ENCODE data around the gene PATZ1.

The PATZ1 gene

GRCh38 chr22:31281733-31282132, 64.4 kb downstream of the PATZ1 start:
- TF ChIP-seq YY1 (IDR thresholded peaks at IDR 0.05; ENCODE audit: low read depth) (no peak), USF1 (IDR thresholded peaks at IDR 0.05) (no peak), TCF12 (IDR thresholded peaks at IDR 0.05; ENCODE audit: low read depth) (no peak), TAF1 (IDR thresholded peaks at IDR 0.05; ENCODE audit: low read depth) (no peak), ZBTB7A (IDR thresholded peaks at IDR 0.05; ENCODE audit: low read depth) (no peak), EGR1 (IDR thresholded peaks at IDR 0.05) (no peak), REST (IDR thresholded peaks at IDR 0.05; ENCODE audit: low read depth) (no peak), FOXM1 (IDR thresholded peaks at IDR 0.05; ENCODE audit: borderline replicate concordance, low read depth) (no peak)

DNA sequence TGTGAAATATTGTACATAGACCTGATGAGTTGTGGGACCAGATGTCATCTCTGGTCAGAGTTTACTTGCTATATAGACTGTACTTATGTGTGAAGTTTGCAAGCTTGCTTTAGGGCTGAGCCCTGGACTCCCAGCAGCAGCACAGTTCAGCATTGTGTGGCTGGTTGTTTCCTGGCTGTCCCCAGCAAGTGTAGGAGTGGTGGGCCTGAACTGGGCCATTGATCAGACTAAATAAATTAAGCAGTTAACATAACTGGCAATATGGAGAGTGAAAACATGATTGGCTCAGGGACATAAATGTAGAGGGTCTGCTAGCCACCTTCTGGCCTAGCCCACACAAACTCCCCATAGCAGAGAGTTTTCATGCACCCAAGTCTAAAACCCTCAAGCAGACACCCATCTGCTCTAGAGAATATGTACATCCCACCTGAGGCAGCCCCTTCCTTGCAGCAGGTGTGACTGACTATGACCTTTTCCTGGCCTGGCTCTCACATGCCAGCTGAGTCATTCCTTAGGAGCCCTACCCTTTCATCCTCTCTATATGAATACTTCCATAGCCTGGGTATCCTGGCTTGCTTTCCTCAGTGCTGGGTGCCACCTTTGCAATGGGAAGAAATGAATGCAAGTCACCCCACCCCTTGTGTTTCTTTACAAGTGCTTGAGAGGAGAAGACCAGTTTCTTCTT, 66.2 kb downstream of the PATZ1 start:
- TF ChIP-seq RAD21 (IDR thresholded peaks at IDR 0.05; ENCODE audit: low read depth) (no peak), TCF12 (IDR thresholded peaks at IDR 0.05; ENCODE audit: low read depth) (no peak), ZBTB7A (IDR thresholded peaks at IDR 0.05; ENCODE audit: low read depth) (no peak)

GRCh38 chr22:31279327-31279669, 66.8 kb downstream of the PATZ1 start:
- TF ChIP-seq EP300 (IDR thresholded peaks at IDR 0.05; ENCODE audit: borderline replicate concordance) (no peak), TEAD4 (IDR thresholded peaks at IDR 0.05) (no peak), RAD21 (IDR thresholded peaks at IDR 0.05; ENCODE audit: low read depth) (no peak), REST (IDR thresholded peaks at IDR 0.05; ENCODE audit: low read depth) (no peak), USF1 (IDR thresholded peaks at IDR 0.05) (no peak), ZBTB7A (IDR thresholded peaks at IDR 0.05; ENCODE audit: low read depth) (no peak), FOXM1 (IDR thresholded peaks at IDR 0.05; ENCODE audit: borderline replicate concordance, low read depth) (no peak), CREB1 (IDR thresholded peaks at IDR 0.05; ENCODE audit: low read depth) (no peak), TAF1 (IDR thresholded peaks at IDR 0.05; ENCODE audit: low read depth) (no peak), NFIC (IDR thresholded peaks at IDR 0.05) (no peak), CEBPB (IDR thresholded peaks at IDR 0.05) (no peak), YY1 (IDR thresholded peaks at IDR 0.05; ENCODE audit: low read depth) (no peak)
- TF ChIP-seq, protein P1, sequence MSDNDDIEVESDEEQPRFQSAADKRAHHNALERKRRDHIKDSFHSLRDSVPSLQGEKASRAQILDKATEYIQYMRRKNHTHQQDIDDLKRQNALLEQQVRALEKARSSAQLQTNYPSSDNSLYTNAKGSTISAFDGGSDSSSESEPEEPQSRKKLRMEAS (IDR thresholded peaks at IDR 0.05): no peak

DNA sequence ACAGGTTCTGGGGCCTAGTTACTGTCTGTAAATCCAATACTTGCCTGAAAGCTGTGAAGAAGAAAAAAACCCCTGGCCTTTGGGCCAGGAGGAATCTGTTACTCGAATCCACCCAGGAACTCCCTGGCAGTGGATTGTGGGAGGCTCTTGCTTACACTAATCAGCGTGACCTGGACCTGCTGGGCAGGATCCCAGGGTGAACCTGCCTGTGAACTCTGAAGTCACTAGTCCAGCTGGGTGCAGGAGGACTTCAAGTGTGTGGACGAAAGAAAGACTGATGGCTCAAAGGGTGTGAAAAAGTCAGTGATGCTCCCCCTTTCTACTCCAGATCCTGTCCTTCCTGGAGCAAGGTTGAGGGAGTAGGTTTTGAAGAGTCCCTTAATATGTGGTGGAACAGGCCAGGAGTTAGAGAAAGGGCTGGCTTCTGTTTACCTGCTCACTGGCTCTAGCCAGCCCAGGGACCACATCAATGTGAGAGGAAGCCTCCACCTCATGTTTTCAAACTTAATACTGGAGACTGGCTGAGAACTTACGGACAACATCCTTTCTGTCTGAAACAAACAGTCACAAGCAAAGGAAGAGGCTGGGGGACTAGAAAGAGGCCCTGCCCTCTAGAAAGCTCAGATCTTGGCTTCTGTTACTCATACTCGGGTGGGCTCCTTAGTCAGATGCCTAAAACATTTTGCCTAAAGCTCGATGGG, 67.4 kb downstream of the PATZ1 start:
- TF ChIP-seq CEBPB (IDR thresholded peaks at IDR 0.05): no peak
- no peak; the same call in 1 of the 2 replicates for TF ChIP-seq TCF12 (IDR thresholded peaks at IDR 0.05; ENCODE audit: low read depth)

DNA sequence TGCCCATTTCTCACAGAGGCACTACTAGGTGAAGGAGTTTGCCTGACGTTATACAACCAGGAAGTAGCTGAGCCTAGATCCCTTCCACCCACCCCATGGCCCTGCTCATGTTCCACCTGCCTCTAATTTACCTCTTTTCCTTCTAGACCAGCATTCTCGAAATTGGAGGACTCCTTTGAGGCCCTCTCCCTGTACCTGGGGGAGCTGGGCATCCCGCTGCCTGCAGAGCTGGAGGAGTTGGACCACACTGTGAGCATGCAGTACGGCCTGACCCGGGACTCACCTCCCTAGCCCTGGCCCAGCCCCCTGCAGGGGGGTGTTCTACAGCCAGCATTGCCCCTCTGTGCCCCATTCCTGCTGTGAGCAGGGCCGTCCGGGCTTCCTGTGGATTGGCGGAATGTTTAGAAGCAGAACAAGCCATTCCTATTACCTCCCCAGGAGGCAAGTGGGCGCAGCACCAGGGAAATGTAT, 68.0 kb downstream of the PATZ1 start:
- TF ChIP-seq NFIC (IDR thresholded peaks at IDR 0.05) (peak; percentile 43; the same call in 1 of the 2 replicates), FOXM1 (IDR thresholded peaks at IDR 0.05; ENCODE audit: borderline replicate concordance, low read depth) (no peak), EP300 (IDR thresholded peaks at IDR 0.05; ENCODE audit: borderline replicate concordance) (peak; percentile 61; the same call in 1 of the 2 replicates), TEAD4 (IDR thresholded peaks at IDR 0.05) (peak; percentile 50; the same call in 1 of the 2 replicates), ZBTB7A (IDR thresholded peaks at IDR 0.05; ENCODE audit: low read depth) (no peak), TCF12 (IDR thresholded peaks at IDR 0.05; ENCODE audit: low read depth) (peak; percentile 71)
- TF ChIP-seq, protein P1 (IDR thresholded peaks at IDR 0.05): no peak; the same call in 1 of the 2 replicates

GRCh38 chr22:31277741-31278140, 68.4 kb downstream of the PATZ1 start:
- TF ChIP-seq TCF12 (IDR thresholded peaks at IDR 0.05; ENCODE audit: low read depth) (no peak), CEBPB (IDR thresholded peaks at IDR 0.05) (no peak), ZBTB7A (IDR thresholded peaks at IDR 0.05; ENCODE audit: low read depth) (no peak), USF1 (IDR thresholded peaks at IDR 0.05) (no peak), NFIC (IDR thresholded peaks at IDR 0.05) (no peak), FOXM1 (IDR thresholded peaks at IDR 0.05; ENCODE audit: borderline replicate concordance, low read depth) (no peak)
- TF ChIP-seq, protein P1 (IDR thresholded peaks at IDR 0.05): no peak

All from Ishikawa (cell line).